Measurements from ENCODE around the gene CPSF4.
"Not testable (repeated sequence)": the region's sequence is repeated elsewhere in the genome, so short reads cannot be mapped to it uniquely, and the experiment has no call there.

CPSF4 gene

GRCh38 chr7:99408379-99409191, 30.2 kb upstream of the CPSF4 start, which contains the start of the genes BUD31 and PDAP1:
BUD31 (plus strand) TSS chr7:99408969; CDS start chr7:99411093, 2,124 bp downstream.
PDAP1 (minus strand) TSS chr7:99408597; CDS start chr7:99408548, 49 bp downstream.
- DNase-seq, result peak; percentile 97

- no peak for DNase-seq
Observed at GRCh38 chr7:99409192-99409572, 29.6 kb upstream of the CPSF4 start.

- DNase-seq, result no peak
Observed at GRCh38 chr7:99409806-99410205, 28.9 kb upstream of the CPSF4 start.

GRCh38 chr7:99410635-99411034, 28.1 kb upstream of the CPSF4 start:
- no peak for DNase-seq

- DNase-seq, result peak; percentile 72
Observed at GRCh38 chr7:99415513-99416127, 23.1 kb upstream of the CPSF4 start.

GRCh38 chr7:99418260-99418659, 20.5 kb upstream of the CPSF4 start:
- DNase-seq, result no peak

GRCh38 chr7:99419323-99420021, 19.3 kb upstream of the CPSF4 start:
- no peak for DNase-seq

GRCh38 chr7:99420213-99420612, 18.5 kb upstream of the CPSF4 start:
- DNase-seq, result no peak

- DNase-seq, result no peak
Observed at GRCh38 chr7:99420986-99421385, 17.8 kb upstream of the CPSF4 start.

- no peak for DNase-seq
Observed at GRCh38 chr7:99422186-99422585, 16.6 kb upstream of the CPSF4 start.

GRCh38 chr7:99422625-99423024, 16.1 kb upstream of the CPSF4 start:
- DNase-seq, result no peak

- DNase-seq, result no peak
Observed at GRCh38 chr7:99424932-99425730, 13.6 kb upstream of the CPSF4 start.

GRCh38 chr7:99428972-99429566, 9.7 kb upstream of the CPSF4 start:
- DNase-seq, result no peak

- no peak for DNase-seq
Observed at GRCh38 chr7:99429756-99430155, 9.0 kb upstream of the CPSF4 start.

- not testable (repeated sequence) for DNase-seq
Observed at GRCh38 chr7:99431756-99432540, 6.8 kb upstream of the CPSF4 start.

GRCh38 chr7:99433158-99433557, 5.6 kb upstream of the CPSF4 start:
- DNase-seq, result no peak

GRCh38 chr7:99437946-99438572, 684 bp upstream of the CPSF4 start:
- DNase-seq, result no peak

- no peak for DNase-seq
Observed at GRCh38 chr7:99440195-99440594, 1.5 kb downstream of the CPSF4 start.

- no peak for DNase-seq
Observed at GRCh38 chr7:99446096-99446495, 7.4 kb downstream of the CPSF4 start.

GRCh38 chr7:99447943-99448342, 9.2 kb downstream of the CPSF4 start:
- no peak for DNase-seq

GRCh38 chr7:99448855-99449254, 10.1 kb downstream of the CPSF4 start:
- DNase-seq, result no peak
